Esophagus mucosa (tissue), 1 donor: ENCODE data around the gene ARL5A. TPM values are rescaled to one million over a fixed set of nuclear protein-coding genes. Genes with fewer than 3 reads are reported as not detected.

Source experiments
- ATAC-seq: fragments of 200-7000 bp; cut with Tn5 transposase; one replicate; pipeline ENCODE4 v1.9.1; 2020
- total RNA-seq: library from RNA; stranded (reverse); gene quantifications from one replicate; pipeline ENCODE4 v1.2.4, GENCODE V29; 2023
- donor health status: DM: yes; HTN: yes; CAD: no.

ARL5A gene
- total RNA-seq, 1 donor from 2014 or later, result 55.7 TPM

DNA sequence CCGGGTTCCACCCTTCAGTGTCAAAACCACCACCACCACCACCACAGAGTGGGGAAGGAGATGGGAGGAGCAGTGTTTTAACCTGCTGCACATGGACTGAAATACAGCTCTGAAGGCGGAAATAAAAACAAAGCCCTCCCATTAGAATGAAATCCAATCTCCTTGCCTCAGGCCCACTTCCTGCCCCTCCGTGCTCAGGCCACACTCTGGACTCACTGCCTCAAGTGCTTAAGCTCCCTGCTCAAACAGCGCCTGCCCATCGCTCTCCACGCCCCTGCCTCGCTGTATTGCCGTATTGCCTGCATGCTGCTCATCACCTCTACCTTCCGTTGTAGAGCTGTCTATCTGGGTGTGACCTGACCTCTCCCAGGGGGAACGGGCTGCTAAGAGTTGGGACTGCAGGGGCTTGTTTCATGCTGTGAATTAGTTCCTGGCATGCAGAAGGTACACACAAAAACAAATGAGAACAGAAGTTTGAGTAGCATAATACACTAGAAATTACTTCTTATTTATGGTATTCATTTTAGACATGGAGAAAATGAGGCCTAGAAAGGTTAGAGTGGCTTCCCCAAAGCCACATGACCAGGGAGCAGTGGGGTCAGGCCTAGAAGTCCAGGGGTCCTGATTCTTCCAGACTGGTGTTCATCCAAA, 62.3 kb downstream of the ARL5A start:
- no peak for ATAC-seq

GRCh38 chr2:151762694-151763093, 65.5 kb downstream of the ARL5A start:
- no peak for ATAC-seq

DNA sequence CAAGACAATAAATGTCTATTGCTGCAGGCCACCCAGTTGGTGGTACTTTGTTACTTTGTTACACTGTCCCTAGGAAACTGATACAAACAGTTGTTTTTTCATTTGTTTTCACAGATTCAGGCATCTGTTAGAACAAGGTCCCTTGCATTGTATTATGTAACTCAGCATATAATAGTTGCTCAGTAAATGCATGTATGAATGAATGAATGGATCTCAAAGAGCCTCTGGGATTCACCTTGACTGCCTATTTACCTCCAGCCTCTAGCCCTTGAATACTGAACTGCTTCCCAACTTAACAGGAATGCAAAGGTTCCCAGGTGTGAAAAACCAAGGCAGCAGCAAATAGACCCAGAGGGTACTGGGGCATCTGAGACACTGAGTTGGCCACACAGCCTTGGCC, 66.5 kb downstream of the ARL5A start:
- ATAC-seq, result no peak

DNA sequence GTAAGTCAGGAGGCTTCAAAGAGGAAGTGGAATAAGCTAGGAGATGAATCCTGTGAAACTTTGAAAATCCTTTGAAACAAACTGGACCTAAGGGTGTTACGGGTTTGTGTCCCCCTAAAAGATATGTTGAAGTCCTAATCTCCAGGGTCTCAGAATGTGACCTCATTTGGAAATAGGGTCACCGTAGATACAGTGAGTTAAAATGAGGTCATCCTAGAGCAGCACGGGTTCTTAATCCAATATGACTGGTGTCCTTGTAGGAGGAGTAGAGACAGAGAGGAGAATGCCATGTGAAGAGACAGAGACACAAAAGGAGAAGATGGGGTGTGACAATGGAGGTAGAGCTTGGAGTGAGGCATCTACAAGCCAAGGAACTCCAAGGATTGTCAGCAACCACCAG, 67.0 kb downstream of the ARL5A start:
- ATAC-seq, result no peak

GRCh38 chr2:151760139-151760650, 68.0 kb downstream of the ARL5A start:
- ATAC-seq, result peak; percentile 62

DNA sequence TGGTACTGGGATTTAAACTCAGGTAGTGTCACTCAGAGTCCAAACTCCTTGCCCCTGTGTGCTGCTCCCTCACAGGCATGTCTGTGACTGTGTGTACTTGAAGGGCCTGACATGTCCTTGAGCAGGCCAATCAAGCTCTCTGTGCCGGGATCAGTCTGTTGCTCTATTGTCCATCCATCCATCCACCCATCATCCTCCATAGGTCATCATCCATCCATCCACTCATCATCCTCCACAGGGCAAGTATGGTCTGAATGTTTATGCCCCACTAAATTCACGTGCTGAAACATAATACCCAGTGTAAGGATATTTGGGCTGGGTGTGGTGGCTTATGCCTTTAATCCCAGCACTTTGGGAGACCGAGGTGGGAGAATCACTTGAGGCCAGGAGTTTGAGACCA, 69.5 kb downstream of the ARL5A start:
- ATAC-seq, result no peak

GRCh38 chr2:151757861-151758260, 70.4 kb downstream of the ARL5A start:
- ATAC-seq, result no peak

- ATAC-seq, result no peak
These were observed 71.4 kb downstream of the ARL5A start for GRCh38 chr2:151756820-151757219.

- ATAC-seq, result no peak
These were observed 73.8 kb downstream of the ARL5A start for GRCh38 chr2:151754253-151754897.

GRCh38 chr2:151753540-151753939, 74.7 kb downstream of the ARL5A start:
- no peak for ATAC-seq

Other genes with a start within 250 kb of the ARL5A start
- 1.7 TPM for gene NEB, start 93.9 kb downstream of the ARL5A start, total RNA-seq